Central memory CD8-positive, alpha-beta T cell (primary cell): ENCODE data around the gene MALRD1.

Experiments
- ATAC-seq: fragments of 150-1000 bp; cut with Tn5 transposase; replicated peaks from 2 replicates; pipeline ENCODE4 v1.10.0; 2022; ENCODE audit warnings: mild to moderate bottlenecking, moderate FRiP score, moderate number of reproducible peaks; ENCODE audit not compliant: poor library complexity, severe bottlenecking; ENCODE audit errors: extremely low read depth
- DNase-seq, 2 donors: peaks; one replicate each; pipeline ENCODE4 v3.0.0; 2021; ENCODE audit warnings: low spot score in 2 of 2
- H3K27ac Mint-ChIP-seq: one replicate; pipeline ENCODE4 v1.8.0; 2022; ENCODE audit warnings: low read depth, mild to moderate bottlenecking, moderate library complexity, mixed read lengths
- H3K27me3 Mint-ChIP-seq: one replicate; pipeline ENCODE4 v1.8.0; 2022; ENCODE audit warnings: mixed read lengths
- H3K36me3 Mint-ChIP-seq: one replicate; pipeline ENCODE4 v1.8.0; 2022; ENCODE audit warnings: mild to moderate bottlenecking, moderate library complexity, mixed read lengths; ENCODE audit not compliant: insufficient read depth
- H3K4me1 Mint-ChIP-seq: one replicate; pipeline ENCODE4 v1.8.0; 2022; ENCODE audit warnings: mixed read lengths
- H3K4me3 Mint-ChIP-seq: one replicate; pipeline ENCODE4 v1.8.0; 2022; ENCODE audit warnings: mild to moderate bottlenecking, moderate library complexity, mixed read lengths
- H3K9me3 Mint-ChIP-seq: one replicate; pipeline ENCODE4 v1.8.0; 2022; ENCODE audit warnings: mixed read lengths

The MALRD1 gene

DNA sequence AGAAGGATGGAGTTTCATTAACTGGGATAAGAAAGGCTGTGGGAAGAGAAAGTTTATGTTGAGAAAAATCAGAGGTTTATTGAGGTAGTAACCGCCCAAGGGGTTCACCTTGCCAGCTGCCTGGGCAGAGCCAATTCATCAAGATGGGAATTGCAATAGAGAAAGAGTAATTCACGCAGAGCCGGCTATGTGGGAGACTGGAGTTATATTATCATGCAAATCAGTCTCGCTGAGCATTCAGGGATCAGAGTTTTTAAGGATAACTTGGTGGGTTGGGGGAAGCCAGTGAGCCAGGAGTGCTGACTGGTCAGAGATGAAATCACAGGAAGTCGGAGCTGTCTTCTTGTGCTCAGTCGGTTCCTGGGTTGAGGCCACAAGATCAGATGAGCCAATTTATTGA, 70.6 kb downstream of the MALRD1 start:
- Mint-ChIP-seq H3K27me3 (no peaks in the 10 kb centered on the region), H3K9me3 (peaks cover 22% of the 10 kb centered on the region), H3K4me1 (no peaks in the 10 kb centered on the region), H3K4me3 (no peak overlapping the region), H3K27ac (no peak overlapping the region), H3K36me3 (no peaks in the 10 kb centered on the region)
- no peak for ATAC-seq
- no peak for DNase-seq

GRCh38 chr10:19120381-19120908, 71.8 kb downstream of the MALRD1 start:
- H3K27ac Mint-ChIP-seq, result no peak overlapping the region
- no peak overlapping the region for H3K4me3 Mint-ChIP-seq
- H3K27me3 Mint-ChIP-seq, result no peaks in the 10 kb centered on the region
- DNase-seq, result no peak
- H3K36me3 Mint-ChIP-seq, result no peaks in the 10 kb centered on the region
- ATAC-seq, result no peak
- no peaks in the 10 kb centered on the region for H3K4me1 Mint-ChIP-seq
- H3K9me3 Mint-ChIP-seq, result peaks cover 22% of the 10 kb centered on the region

- Mint-ChIP-seq H3K27ac (no peak overlapping the region), H3K4me1 (no peaks in the 10 kb centered on the region), H3K27me3 (no peaks in the 10 kb centered on the region), H3K36me3 (no peaks in the 10 kb centered on the region), H3K4me3 (no peak overlapping the region), H3K9me3 (peaks cover 8% of the 10 kb centered on the region)
- ATAC-seq (no peak), DNase-seq (no peak)
Observed at GRCh38 chr10:19133992-19134391, 85.4 kb downstream of the MALRD1 start.

DNA sequence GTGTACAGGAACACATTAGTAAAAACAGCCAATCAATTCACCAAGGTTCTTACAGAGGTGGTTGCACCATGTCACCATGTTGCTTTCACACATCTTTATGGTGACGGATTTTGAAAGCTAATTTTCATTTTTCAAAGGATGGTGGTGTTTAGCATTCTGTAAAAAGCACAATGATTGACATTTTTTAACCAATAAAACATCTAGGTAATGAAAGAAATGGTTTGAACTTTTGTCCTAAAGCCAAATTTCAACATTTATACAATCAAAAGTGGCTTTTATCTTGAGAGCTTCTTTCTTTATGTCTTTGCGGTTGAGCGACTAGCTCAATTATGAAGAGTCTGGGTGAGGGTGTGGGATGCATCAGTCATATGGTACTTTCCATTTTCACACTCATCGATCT, 94.4 kb downstream of the MALRD1 start:
- Mint-ChIP-seq H3K9me3 (peaks cover 20% of the 10 kb centered on the region), H3K36me3 (no peaks in the 10 kb centered on the region), H3K4me3 (no peak overlapping the region), H3K27me3 (no peaks in the 10 kb centered on the region), H3K27ac (no peak overlapping the region), H3K4me1 (no peaks in the 10 kb centered on the region)
- no peak for ATAC-seq
- DNase-seq, result no peak

- no peak overlapping the region for H3K27ac Mint-ChIP-seq
- DNase-seq (no peak), ATAC-seq (no peak)
- no peaks in the 10 kb centered on the region for H3K27me3 Mint-ChIP-seq
- no peaks in the 10 kb centered on the region for H3K36me3 Mint-ChIP-seq
- H3K4me3 Mint-ChIP-seq, result no peak overlapping the region
- no peaks in the 10 kb centered on the region for H3K4me1 Mint-ChIP-seq
- H3K9me3 Mint-ChIP-seq, result peaks cover 21% of the 10 kb centered on the region
Observed at GRCh38 chr10:19144206-19144605, 95.6 kb downstream of the MALRD1 start.

DNA sequence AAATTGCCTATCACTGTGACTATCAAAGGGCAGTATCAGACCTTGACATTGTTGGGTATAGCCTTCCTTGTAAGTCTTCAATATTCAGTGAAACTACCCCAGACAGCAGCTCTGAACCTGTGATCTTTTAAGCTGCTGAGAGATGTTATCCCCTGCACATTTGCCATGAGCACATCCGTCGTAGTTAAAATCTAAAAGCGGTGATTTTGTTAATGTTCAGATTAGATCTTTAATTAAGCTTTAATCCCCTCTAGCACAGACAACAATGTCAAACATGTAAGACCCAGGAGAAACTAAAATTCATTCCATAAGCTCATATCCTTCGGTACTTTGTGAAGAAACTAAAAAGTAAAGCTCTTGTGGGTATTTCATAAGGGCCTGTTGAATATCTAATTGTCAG, 105.8 kb downstream of the MALRD1 start:
- ATAC-seq (no peak), DNase-seq (no peak)
- Mint-ChIP-seq H3K4me1 (no peaks in the 10 kb centered on the region), H3K27ac (no peak overlapping the region), H3K9me3 (peaks cover 3% of the 10 kb centered on the region), H3K27me3 (no peaks in the 10 kb centered on the region), H3K36me3 (no peaks in the 10 kb centered on the region), H3K4me3 (no peak overlapping the region)

DNA sequence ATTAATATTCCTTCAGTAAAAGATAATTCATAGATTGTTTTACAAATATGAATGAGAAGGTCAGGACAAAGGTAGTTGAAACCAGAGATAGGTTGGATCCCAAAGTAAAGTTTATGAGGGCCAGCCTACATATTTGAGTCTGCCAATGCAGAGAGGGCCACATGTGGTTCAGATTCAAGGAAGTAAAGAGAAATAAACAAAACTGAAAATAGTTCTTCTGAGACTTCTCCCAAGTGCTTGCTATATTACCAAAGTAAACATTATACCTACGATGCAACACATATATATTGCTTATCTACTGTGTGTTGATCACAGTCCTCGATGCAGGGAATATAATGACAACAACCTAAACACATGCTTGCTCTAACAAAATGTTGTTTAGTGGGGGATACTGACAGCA, 109.8 kb downstream of the MALRD1 start:
- Mint-ChIP-seq H3K4me1 (no peaks in the 10 kb centered on the region), H3K36me3 (no peaks in the 10 kb centered on the region)

DNA sequence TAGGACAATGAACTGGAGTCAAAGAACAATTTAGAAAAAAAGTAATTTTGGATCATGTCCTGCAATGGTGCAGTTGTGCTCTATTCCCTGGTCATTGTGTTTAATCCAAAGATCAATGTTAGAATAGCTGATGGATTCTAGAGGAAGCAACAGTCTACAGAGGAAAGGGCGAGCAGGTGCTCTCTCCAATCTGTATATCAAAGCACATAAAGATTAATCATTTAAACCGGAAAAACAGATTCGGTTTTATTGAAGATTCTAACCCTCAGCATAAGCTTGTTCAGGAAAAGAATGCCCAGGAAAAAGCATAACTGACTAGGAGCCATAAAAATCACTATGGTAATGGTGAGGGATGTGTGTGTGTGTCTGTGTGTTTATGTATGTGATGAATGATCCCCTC, 110.3 kb downstream of the MALRD1 start:
- Mint-ChIP-seq H3K4me3 (no peak overlapping the region), H3K27ac (no peak overlapping the region), H3K36me3 (no peaks in the 10 kb centered on the region), H3K27me3 (no peaks in the 10 kb centered on the region), H3K9me3 (peaks cover 10% of the 10 kb centered on the region), H3K4me1 (no peaks in the 10 kb centered on the region)
- DNase-seq, result no peak
- ATAC-seq, result no peak

More for the DNA sequence above, 109.8 kb downstream of the MALRD1 start:
- Mint-ChIP-seq H3K9me3 (peaks cover 9% of the 10 kb centered on the region), H3K4me3 (no peak overlapping the region), H3K27me3 (no peaks in the 10 kb centered on the region), H3K27ac (no peak overlapping the region)
- DNase-seq (no peak), ATAC-seq (no peak)

GRCh38 chr10:19164461-19164860, 115.9 kb downstream of the MALRD1 start:
- no peak for DNase-seq
- peaks cover 13% of the 10 kb centered on the region for H3K9me3 Mint-ChIP-seq
- no peak overlapping the region for H3K27ac Mint-ChIP-seq
- no peaks in the 10 kb centered on the region for H3K27me3 Mint-ChIP-seq
- no peak for ATAC-seq
- H3K4me1 Mint-ChIP-seq, result no peaks in the 10 kb centered on the region
- H3K4me3 Mint-ChIP-seq, result no peak overlapping the region
- H3K36me3 Mint-ChIP-seq, result no peaks in the 10 kb centered on the region

DNA sequence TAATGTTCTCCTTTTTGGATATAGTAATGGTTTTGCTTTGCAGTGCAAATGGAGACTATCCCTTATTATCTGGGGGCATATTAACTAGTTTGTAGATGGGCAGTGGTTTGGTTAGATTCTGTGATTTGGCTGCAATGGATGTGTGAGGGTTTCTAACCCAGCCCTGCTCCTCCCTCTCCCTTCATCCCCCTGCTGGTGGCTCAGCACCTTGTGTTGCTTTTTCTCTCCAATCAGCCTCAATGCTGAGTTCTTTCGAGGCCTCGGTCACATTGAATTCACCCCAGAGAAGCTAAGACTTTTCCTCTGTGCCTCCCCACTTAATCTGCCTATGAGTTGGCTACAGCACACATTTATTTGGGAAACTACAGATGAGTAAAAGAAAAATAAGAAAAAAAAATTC, 120.0 kb downstream of the MALRD1 start:
- Mint-ChIP-seq H3K27ac (no peak overlapping the region), H3K4me1 (no peaks in the 10 kb centered on the region), H3K4me3 (no peak overlapping the region), H3K36me3 (no peaks in the 10 kb centered on the region), H3K9me3 (peaks cover 7% of the 10 kb centered on the region), H3K27me3 (no peaks in the 10 kb centered on the region)
- DNase-seq (no peak), ATAC-seq (no peak)

DNA sequence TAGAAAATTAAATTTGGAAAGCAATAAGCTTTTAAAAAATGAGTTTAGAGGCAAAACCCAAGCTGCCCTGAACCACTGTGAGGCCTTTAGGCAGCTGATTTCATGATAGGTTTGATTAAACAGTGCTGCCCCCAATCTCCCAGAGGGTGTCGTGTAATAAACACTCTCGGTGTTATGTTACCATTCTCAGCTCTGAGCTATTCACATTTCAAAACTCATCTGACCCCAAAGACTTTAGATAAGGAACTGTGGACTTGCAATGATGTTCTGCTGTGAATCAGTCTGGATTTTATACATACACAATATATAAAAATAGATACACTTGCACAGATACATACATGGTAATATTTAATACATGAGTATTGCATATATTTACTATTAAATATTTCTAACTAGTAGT, 120.4 kb downstream of the MALRD1 start:
- Mint-ChIP-seq H3K4me3 (no peak overlapping the region), H3K27me3 (no peaks in the 10 kb centered on the region), H3K27ac (no peak overlapping the region), H3K9me3 (peaks cover 7% of the 10 kb centered on the region), H3K36me3 (no peaks in the 10 kb centered on the region), H3K4me1 (no peaks in the 10 kb centered on the region)
- DNase-seq, result no peak
- no peak for ATAC-seq

- Mint-ChIP-seq H3K9me3 (peaks cover 7% of the 10 kb centered on the region), H3K4me1 (no peaks in the 10 kb centered on the region), H3K27ac (no peak overlapping the region)
Observed at GRCh38 chr10:19169684-19170083, 121.1 kb downstream of the MALRD1 start.

DNA sequence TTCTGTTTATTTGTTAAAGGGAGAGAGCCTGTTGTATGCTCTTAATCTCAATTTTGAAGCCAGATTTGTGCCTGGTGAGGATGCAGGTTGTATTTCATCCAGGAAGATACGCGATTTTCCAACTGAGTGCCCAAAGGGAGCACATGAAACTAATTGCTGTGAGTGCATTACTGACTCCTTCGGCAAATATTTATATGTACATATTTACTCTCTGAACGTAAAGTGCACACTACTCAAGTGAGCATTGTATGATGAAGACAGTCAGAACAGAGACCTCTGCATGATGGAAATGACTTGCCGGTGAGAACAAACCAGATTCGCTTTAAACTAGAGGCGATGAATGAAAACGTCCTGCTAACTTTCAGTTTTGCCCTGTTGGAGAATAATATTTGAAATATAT, 130.1 kb downstream of the MALRD1 start:
- Mint-ChIP-seq H3K27ac (no peak overlapping the region), H3K4me3 (no peak overlapping the region), H3K4me1 (no peaks in the 10 kb centered on the region), H3K27me3 (no peaks in the 10 kb centered on the region), H3K9me3 (no peaks in the 10 kb centered on the region), H3K36me3 (peaks cover 2% of the 10 kb centered on the region)
- ATAC-seq (no peak), DNase-seq (no peak)

More at GRCh38 chr10:19169684-19170083, 121.1 kb downstream of the MALRD1 start:
- no peaks in the 10 kb centered on the region for H3K36me3 Mint-ChIP-seq
- no peaks in the 10 kb centered on the region for H3K27me3 Mint-ChIP-seq
- no peak for ATAC-seq
- no peak for DNase-seq
- H3K4me3 Mint-ChIP-seq, result no peak overlapping the region

DNA sequence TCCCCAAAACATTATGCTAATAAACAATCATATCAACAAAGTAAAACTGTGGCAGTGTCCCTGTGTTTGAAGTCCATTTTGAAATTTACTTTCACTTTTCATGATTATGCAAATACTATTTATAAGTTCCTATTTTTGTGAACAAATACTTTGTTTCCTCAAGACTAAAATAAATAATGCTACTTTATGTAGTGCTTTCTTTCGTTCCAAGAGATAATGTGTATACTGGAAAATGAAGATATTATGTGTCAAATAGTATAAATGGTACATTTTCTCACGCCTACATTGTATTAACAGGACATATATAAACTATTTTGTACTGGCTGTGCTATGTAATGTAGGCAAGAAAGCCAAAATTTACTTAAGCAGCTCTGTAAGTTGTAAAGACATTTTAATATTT, 136.3 kb downstream of the MALRD1 start:
- H3K27ac Mint-ChIP-seq, result no peak overlapping the region
- no peak for DNase-seq
- peaks cover 12% of the 10 kb centered on the region for H3K9me3 Mint-ChIP-seq
- no peaks in the 10 kb centered on the region for H3K36me3 Mint-ChIP-seq
- no peaks in the 10 kb centered on the region for H3K27me3 Mint-ChIP-seq
- H3K4me1 Mint-ChIP-seq, result no peaks in the 10 kb centered on the region
- H3K4me3 Mint-ChIP-seq, result no peak overlapping the region
- ATAC-seq, result no peak
